ENCODE measurements around the gene ACSS3.

Gene ACSS3

DNA sequence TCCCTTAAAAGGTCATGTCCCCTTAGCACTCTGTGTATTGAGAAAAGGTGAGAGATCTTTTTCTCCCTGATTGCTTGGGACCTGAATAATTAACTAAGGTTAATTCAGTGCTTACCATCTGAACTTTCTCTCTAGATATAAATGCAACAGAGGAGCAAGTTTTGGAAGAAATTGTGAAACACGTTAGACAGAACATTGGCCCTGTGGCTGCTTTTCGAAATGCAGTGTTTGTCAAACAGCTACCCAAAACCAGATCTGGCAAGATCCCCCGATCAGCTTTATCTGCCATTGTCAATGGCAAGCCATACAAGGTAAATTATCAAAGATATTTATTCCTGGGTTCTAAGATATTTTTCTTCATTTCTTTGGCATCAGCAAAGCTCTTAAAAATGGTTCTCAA is 175.5 kb downstream of the ACSS3 start:
- TF ChIP-seq ZNF274 (IDR thresholded peaks at IDR 0.05; ENCODE audit: low read depth, low read length), result no peak
- no peak overlapping the region for H3K4me3 ChIP-seq (ENCODE audit: low read length)

DNA sequence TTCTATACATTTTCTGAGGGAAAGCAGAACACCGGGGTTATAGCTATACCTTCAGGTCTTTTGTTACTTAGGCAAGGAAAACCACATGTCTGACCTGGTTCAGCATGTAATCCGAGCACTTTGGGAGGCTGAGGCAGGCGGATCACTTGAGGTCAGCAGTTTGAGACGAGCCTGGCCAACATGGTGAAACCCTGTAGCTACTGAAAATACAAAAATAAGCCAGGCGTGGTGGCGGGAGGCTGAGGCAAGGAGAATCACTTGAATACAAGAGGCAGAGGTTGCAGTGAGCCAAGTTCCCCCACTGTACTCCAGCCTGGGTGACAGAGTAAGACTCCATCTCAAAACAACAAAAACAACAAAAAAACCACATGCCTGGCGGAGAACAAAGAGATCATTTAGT is 177.6 kb downstream of the ACSS3 start:
- TF ChIP-seq ZNF274 (IDR thresholded peaks at IDR 0.05; ENCODE audit: low read depth, low read length), result no peak
- no peak overlapping the region for H3K4me3 ChIP-seq (ENCODE audit: low read length)

DNA sequence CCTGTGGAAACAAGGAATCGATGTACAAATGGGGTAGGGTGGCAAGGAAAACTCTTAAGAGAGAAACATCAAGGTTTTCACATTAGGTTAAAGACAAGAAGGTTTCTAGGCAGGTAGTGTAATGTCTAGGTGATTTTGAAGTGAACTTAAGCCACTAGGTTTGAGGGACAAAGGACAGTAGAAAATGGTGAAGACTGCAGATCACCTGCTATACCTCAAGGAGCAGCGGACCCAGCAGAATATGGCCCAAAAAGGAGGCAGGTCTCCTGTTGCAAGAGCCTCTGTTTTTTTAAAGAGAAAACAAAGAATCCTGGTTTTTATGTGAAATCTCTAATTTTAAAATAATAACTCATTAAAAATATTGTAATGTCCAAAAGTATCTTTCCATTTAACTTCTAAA is 178.1 kb downstream of the ACSS3 start:
- no peak for TF ChIP-seq ZNF274 (IDR thresholded peaks at IDR 0.05; ENCODE audit: low read depth, low read length)
- no peak overlapping the region for H3K4me3 ChIP-seq (ENCODE audit: low read length)

DNA sequence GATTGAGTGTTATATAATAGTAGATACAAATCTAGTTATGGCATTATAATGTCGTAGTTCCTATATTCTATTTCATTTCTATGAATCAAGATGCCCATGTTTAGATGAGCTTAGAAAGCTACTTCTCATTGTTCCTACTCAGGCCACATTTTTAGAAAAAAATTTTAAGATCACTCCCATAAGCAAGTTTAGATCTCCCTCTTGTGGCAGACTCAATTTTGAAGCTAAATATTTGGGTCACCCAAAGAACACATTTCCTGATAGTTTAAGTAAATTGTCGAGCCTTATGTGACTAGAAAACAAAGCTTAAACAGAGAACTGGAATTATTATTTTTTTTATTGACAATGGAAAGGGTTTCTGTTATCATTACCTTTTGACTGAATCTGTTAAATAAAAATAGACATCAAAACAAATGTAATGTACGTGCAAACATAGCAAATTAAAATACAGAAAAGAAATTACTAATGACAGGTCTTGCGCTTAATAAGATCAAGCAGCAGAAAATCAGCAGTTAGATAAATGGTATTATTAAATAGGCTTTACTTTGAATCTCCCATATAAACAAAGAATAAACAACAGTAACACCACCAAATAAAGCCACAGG is 180.2 kb downstream of the ACSS3 start:
- no peak for TF ChIP-seq ZNF274 (IDR thresholded peaks at IDR 0.05; ENCODE audit: low read depth, low read length)
- H3K4me3 ChIP-seq (ENCODE audit: low read length), result no peak overlapping the region

DNA sequence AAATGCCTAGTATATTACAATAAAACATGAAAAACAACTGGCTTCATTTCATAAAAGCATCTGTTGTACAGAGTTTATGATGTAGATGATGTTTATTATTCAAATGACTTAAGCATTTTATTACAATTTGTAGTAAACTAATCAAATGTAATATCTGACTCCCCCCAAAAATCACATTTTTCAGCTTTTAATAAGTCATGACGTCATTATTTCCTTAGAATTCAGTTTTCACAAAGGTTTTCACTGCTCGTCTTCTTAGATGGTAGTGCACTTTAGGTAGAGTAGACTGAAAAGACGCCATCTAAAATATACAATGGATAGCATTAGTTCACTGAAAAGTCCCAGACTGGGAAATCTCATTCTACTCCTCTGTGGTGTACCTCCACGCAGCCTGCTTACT is 181.5 kb downstream of the ACSS3 start:
- TF ChIP-seq ZNF274 (IDR thresholded peaks at IDR 0.05; ENCODE audit: low read depth, low read length), result no peak

DNA sequence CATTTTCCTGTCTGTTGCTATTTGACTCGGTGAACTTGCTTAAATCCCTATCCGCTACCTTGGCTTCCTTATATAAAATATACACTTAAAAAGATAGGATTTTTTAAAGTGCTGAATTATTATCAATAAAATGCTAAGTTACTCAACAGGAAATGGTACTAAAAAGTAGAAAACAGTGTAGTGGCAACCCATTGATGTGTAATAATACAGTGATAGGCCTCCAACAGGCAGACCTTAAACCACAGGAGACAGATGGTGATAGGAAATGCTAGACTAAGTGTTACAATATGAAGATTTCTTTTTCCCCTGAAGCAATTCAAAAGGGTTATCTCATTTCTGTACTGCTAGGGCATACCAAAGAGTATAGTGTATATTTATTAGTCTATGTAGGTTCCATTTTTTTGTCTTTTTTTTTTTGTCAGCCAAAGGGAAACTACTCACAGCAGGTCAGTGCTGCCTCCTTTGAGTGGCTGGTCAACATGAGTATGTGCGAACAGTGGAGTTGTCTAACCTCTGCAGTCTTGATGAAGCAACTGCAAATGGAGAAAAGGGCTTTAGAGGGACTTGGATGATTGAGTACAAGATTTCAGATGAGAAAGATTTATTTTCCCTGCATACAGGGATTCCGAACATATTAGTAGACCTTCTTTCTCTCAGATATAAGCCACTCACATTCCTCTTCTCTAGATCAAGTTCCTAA is 183.8 kb downstream of the ACSS3 start:
- H3K4me3 ChIP-seq (ENCODE audit: low read length), result no peak overlapping the region
- no peak for TF ChIP-seq ZNF274 (IDR thresholded peaks at IDR 0.05; ENCODE audit: low read depth, low read length)

More for the DNA sequence above, 181.5 kb downstream of the ACSS3 start:
- no peak overlapping the region for H3K4me3 ChIP-seq (ENCODE audit: low read length)

DNA sequence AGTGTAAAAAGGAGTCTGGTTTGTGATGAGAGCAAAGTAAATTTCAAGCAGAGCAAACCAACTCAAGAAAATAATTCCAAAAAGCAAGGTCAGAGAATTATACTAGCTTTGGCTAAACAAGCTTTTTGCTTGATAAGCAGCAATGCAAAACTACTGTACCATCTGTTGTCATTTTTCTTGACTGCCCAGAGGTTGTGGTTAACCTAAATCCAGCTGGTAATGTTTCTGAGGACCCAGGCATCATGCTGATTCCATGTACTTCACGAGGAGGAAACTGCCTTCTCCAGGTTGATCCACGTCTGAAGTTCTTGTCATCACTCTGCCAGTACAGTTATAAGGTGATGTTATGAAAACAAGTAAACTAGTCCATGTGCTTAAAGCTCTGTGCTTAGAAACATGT is 185.2 kb downstream of the ACSS3 start:
- no peak for TF ChIP-seq ZNF274 (IDR thresholded peaks at IDR 0.05; ENCODE audit: low read depth, low read length)
- no peak overlapping the region for H3K4me3 ChIP-seq (ENCODE audit: low read length)

DNA sequence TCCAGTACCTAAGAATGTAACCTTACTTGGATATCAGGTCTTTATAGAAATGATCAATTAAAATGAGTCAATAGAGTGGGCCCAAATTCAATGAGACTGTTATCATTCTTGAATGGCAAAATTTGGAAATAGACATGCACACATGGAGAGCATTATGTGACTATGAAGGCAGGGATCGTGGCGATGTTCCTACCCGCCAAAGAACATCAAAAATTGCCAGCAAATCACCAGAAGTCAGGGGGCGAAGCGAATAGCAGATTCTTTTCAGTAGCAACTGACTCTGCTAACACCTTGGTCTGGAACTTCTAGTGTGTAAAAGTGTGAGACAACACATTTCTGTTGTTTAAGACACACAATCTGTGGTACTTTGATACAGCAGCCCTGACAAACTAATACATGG is 192.5 kb downstream of the ACSS3 start:
- TF ChIP-seq ZNF274 (IDR thresholded peaks at IDR 0.05; ENCODE audit: low read depth, low read length), result no peak

DNA sequence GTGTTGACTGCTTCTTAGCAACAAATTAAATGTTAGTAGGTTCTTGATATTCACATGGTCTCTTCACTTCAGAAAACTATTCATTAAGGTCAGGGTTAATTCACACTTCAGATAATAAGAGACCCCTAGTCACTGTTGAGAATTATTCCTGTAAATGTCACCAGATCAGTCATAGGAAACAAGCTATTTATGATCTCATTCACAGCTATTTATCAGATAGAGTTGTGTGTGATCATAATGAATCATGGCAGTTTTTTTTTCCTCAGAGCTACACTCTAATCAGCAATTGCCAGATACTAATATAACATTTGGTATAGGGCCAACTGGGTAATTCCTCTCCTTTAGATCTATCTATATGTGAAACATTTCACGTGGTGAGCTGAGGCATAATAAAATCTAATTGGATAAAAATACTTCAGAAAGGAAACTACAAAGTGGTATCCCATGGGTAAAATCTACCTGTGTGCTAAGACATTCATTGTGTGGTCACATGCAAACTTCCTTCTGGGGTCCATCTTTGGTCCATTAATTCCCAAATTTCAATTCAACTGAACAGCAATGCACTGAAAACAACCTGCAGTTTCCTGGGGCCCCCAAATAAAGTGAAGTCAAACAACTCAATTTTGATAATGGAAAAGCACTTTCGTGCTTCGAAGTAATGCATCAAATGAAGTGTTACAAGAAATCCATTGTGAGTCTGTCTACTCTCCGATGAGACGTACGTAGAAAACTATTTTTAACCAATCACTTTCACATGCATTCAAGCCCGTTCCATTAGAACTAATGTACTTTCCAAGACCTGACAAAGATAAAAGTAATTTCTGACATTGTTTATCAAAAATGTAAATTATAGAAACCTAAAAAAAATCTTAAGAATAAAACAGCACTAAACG is 197.0 kb downstream of the ACSS3 start:
- H3K4me3 ChIP-seq (ENCODE audit: low read length), result no peak overlapping the region
- no peak for TF ChIP-seq ZNF274 (IDR thresholded peaks at IDR 0.05; ENCODE audit: low read depth, low read length)

More for the DNA sequence above, 192.5 kb downstream of the ACSS3 start:
- no peak overlapping the region for H3K4me3 ChIP-seq (ENCODE audit: low read length)

DNA sequence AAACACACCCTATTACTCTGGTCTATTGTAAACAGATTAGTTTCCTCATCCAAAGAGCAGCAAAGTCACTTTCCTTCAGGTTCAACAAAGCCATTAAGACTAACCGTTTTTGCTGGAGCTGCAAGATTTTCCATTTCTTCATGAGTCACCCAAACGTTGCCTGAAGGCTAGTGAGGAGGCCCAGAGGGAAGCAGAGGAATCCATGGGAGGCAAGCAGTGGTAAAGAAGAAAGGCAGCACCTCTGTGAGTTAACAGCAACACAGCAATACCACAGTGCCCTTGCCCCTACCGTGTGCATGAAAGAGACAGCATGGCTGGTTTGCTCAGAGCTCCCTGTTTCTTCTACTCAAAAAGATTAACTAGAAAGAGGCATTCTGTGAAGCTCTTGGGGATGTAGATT is 206.3 kb downstream of the ACSS3 start:
- no peak overlapping the region for H3K4me3 ChIP-seq (ENCODE audit: low read length)
- no peak for TF ChIP-seq ZNF274 (IDR thresholded peaks at IDR 0.05; ENCODE audit: low read depth, low read length)

DNA sequence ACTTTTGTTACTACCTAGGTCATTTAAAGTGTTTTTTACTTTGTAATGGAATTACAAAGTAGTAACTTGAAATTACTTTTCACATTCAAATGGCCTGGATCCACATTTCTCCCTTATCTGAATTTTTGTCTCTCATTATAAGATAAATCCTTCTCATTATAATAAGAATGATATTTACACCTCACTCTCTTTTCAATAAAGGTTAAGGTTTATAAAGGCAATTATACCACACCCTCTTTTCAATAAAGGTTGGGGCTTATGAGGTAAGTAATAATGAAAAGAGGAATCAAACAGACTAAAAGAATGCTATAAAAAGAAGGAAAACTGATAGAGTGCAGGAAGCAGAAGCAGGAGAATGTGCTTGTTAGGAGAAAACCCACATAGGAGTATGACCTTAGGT is 210.8 kb downstream of the ACSS3 start:
- no peak for TF ChIP-seq ZNF274 (IDR thresholded peaks at IDR 0.05; ENCODE audit: low read depth, low read length)
- no peak overlapping the region for H3K4me3 ChIP-seq (ENCODE audit: low read length)

DNA sequence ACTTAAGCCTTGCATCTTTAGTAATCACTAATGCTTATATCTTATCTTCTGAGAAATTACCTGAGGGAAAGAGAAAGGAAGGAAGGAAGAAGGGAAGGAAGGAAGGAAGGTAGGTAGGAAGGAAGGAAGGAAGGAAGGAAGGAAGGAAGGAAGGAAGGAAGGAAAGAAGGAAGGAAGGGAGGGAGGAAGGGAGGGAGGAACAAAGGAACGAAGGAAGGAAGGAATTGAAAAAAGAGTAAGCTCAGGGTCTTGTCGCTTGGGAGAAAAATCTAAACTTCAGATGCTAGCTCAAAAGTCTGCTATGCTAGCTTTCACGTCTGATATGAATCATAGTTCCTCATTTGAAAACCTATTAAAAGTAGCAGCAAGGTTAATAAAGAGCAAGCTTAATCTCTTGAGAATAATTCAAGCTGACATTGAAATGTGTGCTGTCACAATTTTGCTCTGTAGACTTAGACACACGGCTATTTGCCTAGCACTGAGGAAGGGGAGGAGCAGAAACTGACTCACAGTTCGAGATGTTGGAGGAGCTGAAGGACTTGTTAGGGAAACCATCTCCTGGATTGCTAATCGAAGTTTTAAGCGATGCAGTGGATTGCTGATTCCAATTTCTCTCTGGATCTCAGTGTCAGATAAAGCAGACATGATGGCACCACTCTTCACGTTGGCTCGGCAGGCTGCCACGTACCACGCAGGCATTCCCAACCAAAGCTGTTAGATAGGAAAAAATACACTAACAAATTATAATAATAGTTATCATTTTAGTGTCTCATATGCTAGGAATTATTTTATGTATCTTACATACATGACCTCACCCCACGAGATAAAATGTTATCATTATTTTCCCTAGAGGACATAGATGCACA is 216.7 kb downstream of the ACSS3 start:
- no peak overlapping the region for H3K4me3 ChIP-seq (ENCODE audit: low read length)
- no peak for TF ChIP-seq ZNF274 (IDR thresholded peaks at IDR 0.05; ENCODE audit: low read depth, low read length)

DNA sequence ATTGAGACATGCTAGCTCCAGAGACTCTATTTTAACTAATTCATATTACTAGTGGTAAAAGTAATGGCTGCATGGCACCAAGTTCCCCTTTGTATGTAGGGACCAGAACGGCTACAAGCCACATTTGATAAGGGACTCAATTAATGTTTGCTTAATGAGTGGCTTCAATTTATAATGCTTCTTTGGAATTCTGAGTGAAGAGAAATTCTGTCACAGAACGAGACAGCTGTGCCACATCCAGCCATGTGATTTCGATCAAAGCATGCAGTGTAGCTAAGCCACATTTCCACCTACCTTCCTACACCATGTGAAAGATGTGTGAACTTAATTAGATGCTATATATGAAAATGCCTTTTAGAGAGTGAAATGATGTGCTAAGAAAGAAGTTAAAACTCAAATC is 217.4 kb downstream of the ACSS3 start:
- no peak for TF ChIP-seq ZNF274 (IDR thresholded peaks at IDR 0.05; ENCODE audit: low read depth, low read length)
- H3K4me3 ChIP-seq (ENCODE audit: low read length), result no peak overlapping the region
